Ascending aorta (tissue), 2 donors: ENCODE measurements around the gene GIT2. TPM values are rescaled to one million over a fixed set of nuclear protein-coding genes. Genes with fewer than 3 reads are reported as not detected.
"Not testable (repeated sequence)": the region's sequence is repeated elsewhere in the genome, so short reads cannot be mapped to it uniquely, and the experiment has no call there.

Experiments
- DNase-seq, 2 donors: peaks; one replicate each; pipeline ENCODE4 v3.0.0-alpha.2; 2019; ENCODE audit warnings: low spot score in 2 of 2
- H3K27ac ChIP-seq, 2 donors: fragments of 200-600 bp; sonication (generic); one replicate each; pipeline ENCODE4 v1.5.1; 2016 to 2017; ENCODE audit warnings: mild to moderate bottlenecking in 1 of 2
- H3K27me3 ChIP-seq: fragments of 200-600 bp; sonication (generic); one replicate; pipeline ENCODE4 v1.5.1; 2017
- H3K36me3 ChIP-seq, 2 donors: fragments of 200-600 bp; sonication (generic); one replicate each; pipeline ENCODE4 v1.5.1; 2016
- H3K4me1 ChIP-seq, 2 donors: fragments of 200-600 bp; sonication (generic); one replicate each; pipeline ENCODE4 v1.5.1; 2016 to 2017; ENCODE audit warnings: mild to moderate bottlenecking in 1 of 2
- H3K4me3 ChIP-seq, 2 donors: fragments of 200-600 bp; sonication (generic); one replicate each; pipeline ENCODE4 v1.5.1; 2016 to 2017; ENCODE audit warnings: mild to moderate bottlenecking in 1 of 2
- H3K9me3 ChIP-seq, 2 donors: fragments of 200-600 bp; sonication (generic); one replicate each; pipeline ENCODE4 v1.5.1; 2016
- intact Hi-C: fragments of 100-400 bp; cut with DNase I; formaldehyde crosslinking; loops from one replicate; pipeline ENCODE4 v1.15.1; 2023
- total RNA-seq: library from RNA; depleted of rRNA; stranded (reverse); fragments of >200 nt; gene quantifications from one replicate; pipeline ENCODE4 v1.1.0, GENCODE V29; 2016
- TF ChIP-seq, protein P1 (sequence below), 3 experiments: fragments of 200-600 bp in 2 of 3; fragments of 450-650 bp in 1 of 3; sonication (generic) in 2 of 3; IDR thresholded peaks; one replicate each; pipeline ENCODE4 v1.5.1; 2016 to 2019; ENCODE audit warnings: antibody characterized with exemption in 3 of 3, mild to moderate bottlenecking in 1 of 3, moderate library complexity in 1 of 3

The GIT2 gene
- total RNA-seq, 1 donor from 2014 or later: 44.9 TPM

DNA sequence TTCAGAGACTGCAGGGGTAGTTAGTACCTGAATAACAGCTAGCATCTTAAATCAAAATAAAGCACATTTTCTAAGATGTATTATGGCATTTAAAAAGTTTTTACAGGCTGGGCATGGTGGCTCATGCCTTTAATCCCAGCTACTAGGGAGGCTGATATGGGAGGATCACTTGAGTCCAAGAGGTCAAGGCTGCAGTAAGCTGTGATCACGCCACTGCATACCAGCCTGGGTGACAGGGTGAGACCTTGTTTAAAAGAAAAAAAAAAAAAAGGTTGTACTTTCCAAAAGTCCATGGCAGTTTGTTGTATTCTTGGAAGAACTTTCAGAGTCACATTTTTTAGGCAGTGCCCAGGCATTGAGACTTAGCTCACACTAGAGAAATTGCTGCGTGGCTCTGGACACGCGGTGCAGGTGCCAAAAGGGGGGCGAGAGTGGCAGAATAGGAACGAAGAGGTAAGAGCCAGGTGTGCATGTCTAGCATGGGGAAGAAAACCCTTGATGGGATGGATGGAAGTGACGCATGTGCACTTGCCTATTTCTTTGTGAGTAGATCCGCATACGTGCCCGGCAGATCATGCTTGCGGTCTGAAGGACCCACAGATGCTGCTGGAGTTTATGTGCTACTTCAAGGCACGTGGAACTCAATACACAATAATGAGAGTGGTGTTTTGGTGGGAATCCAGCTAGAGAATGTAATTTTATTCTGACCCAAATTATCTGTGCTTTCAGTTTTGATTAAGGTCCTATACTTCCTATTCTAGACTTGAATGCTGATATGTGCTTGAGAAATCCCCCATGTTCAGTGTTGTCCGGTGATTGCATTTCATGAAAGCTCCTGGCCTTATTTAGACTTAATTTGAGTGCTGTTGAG is 14.9 kb upstream of the GIT2 start:
- H3K9me3 ChIP-seq: no peaks in the 10 kb centered on the region
- DNase-seq: no peak
- intact Hi-C loops: no loop called here
- peaks cover 14 to 33% of the 10 kb centered on the region in 2 donors for H3K36me3 ChIP-seq
- H3K4me3 ChIP-seq: no peak overlapping the region
- no peaks in the 10 kb centered on the region for H3K4me1 ChIP-seq
- H3K27ac ChIP-seq: no peak overlapping the region
- no peaks in the 10 kb centered on the region for H3K27me3 ChIP-seq
- TF ChIP-seq, protein P1, sequence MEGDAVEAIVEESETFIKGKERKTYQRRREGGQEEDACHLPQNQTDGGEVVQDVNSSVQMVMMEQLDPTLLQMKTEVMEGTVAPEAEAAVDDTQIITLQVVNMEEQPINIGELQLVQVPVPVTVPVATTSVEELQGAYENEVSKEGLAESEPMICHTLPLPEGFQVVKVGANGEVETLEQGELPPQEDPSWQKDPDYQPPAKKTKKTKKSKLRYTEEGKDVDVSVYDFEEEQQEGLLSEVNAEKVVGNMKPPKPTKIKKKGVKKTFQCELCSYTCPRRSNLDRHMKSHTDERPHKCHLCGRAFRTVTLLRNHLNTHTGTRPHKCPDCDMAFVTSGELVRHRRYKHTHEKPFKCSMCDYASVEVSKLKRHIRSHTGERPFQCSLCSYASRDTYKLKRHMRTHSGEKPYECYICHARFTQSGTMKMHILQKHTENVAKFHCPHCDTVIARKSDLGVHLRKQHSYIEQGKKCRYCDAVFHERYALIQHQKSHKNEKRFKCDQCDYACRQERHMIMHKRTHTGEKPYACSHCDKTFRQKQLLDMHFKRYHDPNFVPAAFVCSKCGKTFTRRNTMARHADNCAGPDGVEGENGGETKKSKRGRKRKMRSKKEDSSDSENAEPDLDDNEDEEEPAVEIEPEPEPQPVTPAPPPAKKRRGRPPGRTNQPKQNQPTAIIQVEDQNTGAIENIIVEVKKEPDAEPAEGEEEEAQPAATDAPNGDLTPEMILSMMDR (IDR thresholded peaks at IDR 0.05): no peak

DNA sequence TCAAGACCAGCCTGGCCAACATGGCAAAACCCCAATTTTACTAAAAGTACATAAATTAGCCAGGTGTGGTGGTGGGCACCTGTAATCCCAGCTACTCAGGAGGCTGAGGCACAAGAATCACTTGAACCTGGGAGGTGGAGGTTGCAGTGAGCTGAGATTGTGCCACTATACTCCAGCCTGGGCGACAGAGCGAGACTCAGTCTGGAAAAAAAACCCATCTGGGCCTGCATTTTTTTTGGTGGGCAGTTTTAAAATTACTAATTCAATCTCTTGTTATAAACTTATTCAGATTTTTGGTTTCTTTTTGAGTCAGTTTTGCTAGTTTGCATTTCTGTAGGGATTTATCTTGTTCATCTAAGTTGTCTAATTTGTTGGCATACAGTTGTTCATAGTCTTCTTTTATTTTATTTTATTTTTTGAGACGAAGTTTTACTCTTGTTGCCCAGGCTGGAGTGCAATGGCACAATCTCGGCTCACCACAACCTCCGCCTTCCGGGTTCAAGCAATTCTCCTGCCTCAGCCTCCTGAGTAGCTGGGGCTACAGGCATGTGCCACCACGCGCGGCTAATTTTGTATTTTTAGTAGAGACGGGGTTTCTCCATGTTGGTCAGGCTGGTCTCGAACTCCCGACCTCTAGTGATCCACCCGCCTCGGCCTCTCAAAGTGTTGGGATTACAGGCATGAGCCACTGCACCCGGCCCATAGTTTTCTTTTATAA is 12.7 kb upstream of the GIT2 start:
- H3K4me3 ChIP-seq, H3K4me1 ChIP-seq, H3K27ac ChIP-seq, H3K27me3 ChIP-seq, intact Hi-C loops, H3K9me3 ChIP-seq, DNase-seq: not testable (repeated sequence)
- H3K36me3 ChIP-seq: peaks cover 12 to 17% of the 10 kb centered on the region in 2 donors

DNA sequence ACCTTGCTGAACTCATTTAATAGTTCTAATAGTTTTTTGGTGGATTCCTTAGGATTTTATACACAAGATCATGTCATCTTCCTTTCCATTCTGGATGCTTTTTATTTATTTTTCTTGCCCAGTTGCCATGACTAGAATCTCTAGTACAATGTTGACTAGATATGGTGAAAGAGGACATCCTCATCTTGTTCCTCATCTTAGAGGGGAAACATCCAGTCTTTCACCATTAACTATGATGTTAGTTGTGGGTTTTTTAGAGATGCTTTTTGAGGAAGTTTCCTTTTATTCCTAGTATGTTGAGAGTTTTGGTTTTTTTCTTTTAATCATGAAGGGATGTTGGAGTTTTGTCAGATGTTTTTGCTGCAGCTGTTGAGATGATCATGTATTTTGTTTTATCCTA is 11.7 kb upstream of the GIT2 start:
- Histone ChIP-seq H3K4me1 (no peaks in the 10 kb centered on the region), H3K4me3 (no peak overlapping the region), H3K36me3 (peaks cover 5 to 7% of the 10 kb centered on the region in 2 donors), H3K9me3 (no peaks in the 10 kb centered on the region), H3K27me3 (no peaks in the 10 kb centered on the region), H3K27ac (no peak overlapping the region)
- TF ChIP-seq, protein P1 (IDR thresholded peaks at IDR 0.05): no peak
- DNase-seq: no peak
- intact Hi-C loops: no loop called here

DNA sequence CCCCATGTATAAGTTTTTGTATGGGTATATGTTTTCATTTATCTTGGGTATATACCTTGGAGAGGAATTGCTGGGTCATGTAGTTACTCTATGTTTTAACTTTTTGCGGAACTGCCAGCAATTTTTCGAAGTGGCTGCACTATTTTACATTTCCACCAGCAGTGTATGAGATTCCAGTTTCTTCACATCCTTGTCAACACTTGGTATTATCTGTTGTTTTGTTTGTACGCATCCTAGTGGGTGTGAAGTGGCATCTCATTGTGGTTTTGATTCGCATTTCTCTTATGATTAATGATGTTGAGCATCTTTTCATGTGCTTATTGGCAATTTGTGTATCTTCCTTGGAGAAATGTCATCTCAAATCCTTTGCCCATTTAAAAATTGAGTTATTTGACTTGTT is 9.9 kb upstream of the GIT2 start:
- intact Hi-C loops: no loop called here
- Histone ChIP-seq H3K27me3 (no peaks in the 10 kb centered on the region), H3K36me3 (peaks cover 0 to 3% of the 10 kb centered on the region in 2 donors), H3K4me3 (no peak overlapping the region), H3K9me3 (no peaks in the 10 kb centered on the region), H3K27ac (no peak overlapping the region), H3K4me1 (peaks cover 0 to 8% of the 10 kb centered on the region in 2 donors)
- TF ChIP-seq, protein P1 (IDR thresholded peaks at IDR 0.05): no peak
- DNase-seq: no peak

DNA sequence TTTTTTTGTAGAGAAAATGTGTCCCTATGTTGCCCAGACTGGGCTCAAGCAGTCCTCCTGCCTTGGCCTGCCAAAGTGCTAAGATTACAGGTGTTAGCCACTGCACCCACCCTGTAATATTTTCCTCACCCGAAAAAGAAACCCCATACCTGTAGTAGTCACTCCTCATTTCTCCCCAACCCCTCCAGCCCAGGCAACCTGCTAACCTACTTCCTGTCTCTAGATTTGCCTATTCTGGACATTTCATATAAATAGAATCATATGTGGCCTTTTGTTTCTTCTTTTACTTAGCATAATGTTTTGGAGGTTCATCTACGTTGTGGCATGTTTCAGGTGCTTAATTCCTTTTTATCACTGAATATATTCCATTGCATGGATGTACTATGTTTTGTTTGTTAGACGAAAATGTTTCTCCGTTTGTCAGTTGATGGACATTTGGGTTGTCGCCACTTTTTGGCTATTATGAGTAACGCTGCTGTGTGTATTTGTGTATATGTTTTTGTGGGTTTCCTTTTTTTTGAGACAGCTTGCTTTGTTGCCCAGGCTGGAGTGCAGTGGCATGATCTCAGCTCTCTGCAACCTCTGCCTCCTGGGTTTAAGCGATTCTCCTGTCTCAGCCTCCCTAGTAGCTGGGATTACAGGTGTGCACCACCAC is 9.3 kb upstream of the GIT2 start:
- no peak overlapping the region for H3K4me3 ChIP-seq
- TF ChIP-seq, protein P1 (IDR thresholded peaks at IDR 0.05): no peak
- peaks cover 0 to 3% of the 10 kb centered on the region in 2 donors for H3K36me3 ChIP-seq
- H3K4me1 ChIP-seq: peaks cover under 1 to 9% of the 10 kb centered on the region in 2 donors
- intact Hi-C loops: no loop called here
- no peaks in the 10 kb centered on the region for H3K9me3 ChIP-seq
- DNase-seq: no peak
- no peaks in the 10 kb centered on the region for H3K27me3 ChIP-seq
- H3K27ac ChIP-seq: no peak overlapping the region
